H1 (cell line): Measurements from ENCODE around the gene MAFG. TPM values are rescaled to one million over a fixed set of nuclear protein-coding genes. Genes with fewer than 3 reads are reported as not detected.

Source experiments
- CTCF ChIA-PET: fragments of 300-600 bp; sonication (Branson Sonifier 250); formaldehyde crosslinking; loops from one replicate; lab custom pipeline; 2021; ENCODE audit not compliant: partially characterized antibody; lab: Charles Lee
- POLR2A ChIA-PET: fragments of 300-600 bp; sonication (Branson Sonifier 250); formaldehyde crosslinking; loops from one replicate; lab custom pipeline; 2021; ENCODE audit warnings: inconsistent platforms; ENCODE audit not compliant: partially characterized antibody; lab: Charles Lee
- DNase-seq, 2 experiments: peaks; one replicate each; pipeline versions ENCODE4 v3.0.0 to v3.0.0-alpha.2; 2010 to 2022; ENCODE audit warnings: low spot score in 2 of 2, low read depth in 1 of 2, mixed read lengths in 1 of 2
- FAIRE-seq: peaks from 2 replicates; lab custom pipeline; 2011; peaks lifted over from hg19 to GRCh38; lab: Jason Lieb, UNC
- H2AFZ ChIP-seq: 2 replicates; pipeline ENCODE4 v1.8.1; 2012; ENCODE audit warnings: low read length, inconsistent platforms
- H2AK5ac ChIP-seq: 2 replicates; pipeline ENCODE4 v1.6.1; 2013; ENCODE audit warnings: low read depth, low read length
- H2BK120ac ChIP-seq: replicated peaks from 2 replicates; pipeline ENCODE3; 2013; ENCODE audit warnings: low read depth, low read length, inconsistent platforms
- H2BK12ac ChIP-seq: 2 replicates; pipeline ENCODE4 v1.6.1; 2013; ENCODE audit warnings: low read depth, low read length
- H2BK15ac ChIP-seq: 2 replicates; pipeline ENCODE4 v1.6.1; 2013; ENCODE audit warnings: low read length
- H2BK20ac ChIP-seq: 2 replicates; pipeline ENCODE4 v1.6.1; 2013; ENCODE audit warnings: low read length
- H2BK5ac ChIP-seq: 2 replicates; pipeline ENCODE4 v1.6.1; 2013; ENCODE audit warnings: low read depth, low read length
- H3K14ac ChIP-seq: 2 replicates; pipeline ENCODE4 v1.6.1; 2013; ENCODE audit warnings: inconsistent platforms; ENCODE audit not compliant: insufficient read length
- H3K18ac ChIP-seq: 2 replicates; pipeline ENCODE4 v1.6.1; 2013; ENCODE audit warnings: low read length; ENCODE audit errors: extremely low read depth
- H3K23ac ChIP-seq: 2 replicates; pipeline ENCODE4 v1.6.1; 2013; ENCODE audit warnings: inconsistent platforms; ENCODE audit not compliant: insufficient read length
- H3K23me2 ChIP-seq: 2 replicates; pipeline ENCODE4 v1.6.1; 2013; ENCODE audit warnings: low read depth, low read length
- H3K27ac ChIP-seq: 2 replicates; pipeline ENCODE4 v1.6.1; 2011; ENCODE audit warnings: low read depth, low read length, inconsistent platforms
- H3K27me3 ChIP-seq, 4 experiments: replicated peaks in 1 of 4; 1 replicate in 1 of 4; 2 replicates in 3 of 4; pipeline versions ENCODE4 v1.6.1 to v1.8.1; 2011 to 2013; ENCODE audit warnings: low read length in 3 of 4, mild to moderate bottlenecking in 3 of 4, inconsistent platforms in 2 of 4, mixed read lengths in 2 of 4, moderate library complexity in 1 of 4; ENCODE audit not compliant: control insufficient read depth in 3 of 4, insufficient read depth in 3 of 4; ENCODE audit errors: extremely low read depth in 1 of 4
- H3K36me3 ChIP-seq, 4 experiments: 2 replicates each; pipeline versions ENCODE4 v1.6.1 to v1.8.1; 2011 to 2013; ENCODE audit warnings: mild to moderate bottlenecking in 4 of 4, low read length in 3 of 4, moderate library complexity in 2 of 4, control low read depth in 1 of 4, inconsistent platforms in 1 of 4; ENCODE audit not compliant: insufficient read depth in 4 of 4, control insufficient read depth in 2 of 4
- H3K4ac ChIP-seq: replicated peaks from 2 replicates; pipeline ENCODE3; 2013; ENCODE audit warnings: low read length, low read depth, mixed read lengths, inconsistent platforms; ENCODE audit not compliant: insufficient read length
- H3K4me1 ChIP-seq, 4 experiments: replicated peaks in 1 of 4; 1 replicate in 1 of 4; 2 replicates in 3 of 4; pipeline versions ENCODE4 v1.6.1 to v1.8.1; 2011 to 2013; ENCODE audit warnings: low read length in 3 of 4, inconsistent platforms in 2 of 4, mixed read lengths in 1 of 4; ENCODE audit not compliant: insufficient read depth in 4 of 4, control insufficient read depth in 3 of 4
- H3K4me2 ChIP-seq, 2 experiments: 2 replicates each; pipeline versions ENCODE4 v1.6.1 to v1.8.1; 2011 to 2013; ENCODE audit warnings: low read depth in 2 of 2, low read length in 2 of 2, control low read depth in 1 of 2, inconsistent platforms in 1 of 2, mild to moderate bottlenecking in 1 of 2; ENCODE audit not compliant: insufficient read depth in 1 of 2
- H3K4me3 ChIP-seq, 4 experiments: fragments of 200-600, 300-600 bp in 1 of 4; sonication (generic), shearing (Covaris generic), sonication (Bioruptor Twin) in 1 of 4; 2 replicates each; pipeline versions ENCODE4 v1.5.1 to v1.8.1; 2011 to 2016; ENCODE audit warnings: low read length in 4 of 4, low read depth in 3 of 4, control low read depth in 2 of 4, inconsistent platforms in 2 of 4, mild to moderate bottlenecking in 2 of 4, mixed read lengths in 1 of 4, moderate library complexity in 1 of 4; ENCODE audit not compliant: insufficient read depth in 2 of 4; ENCODE audit errors: extremely low read depth in 1 of 4
- H3K56ac ChIP-seq: replicated peaks from 2 replicates; pipeline ENCODE3; 2013; ENCODE audit warnings: low read depth, mild to moderate bottlenecking, mixed read lengths, low read length, inconsistent platforms; ENCODE audit not compliant: insufficient read length
- H3K79me1 ChIP-seq: 2 replicates; pipeline ENCODE4 v1.6.1; 2013; ENCODE audit warnings: low read depth, low read length, control low read depth
- H3K79me2 ChIP-seq, 2 experiments: 2 replicates each; pipeline versions ENCODE4 v1.6.1 to v1.8.1; 2012 to 2013; ENCODE audit warnings: low read length in 2 of 2, mild to moderate bottlenecking in 2 of 2, inconsistent platforms in 1 of 2; ENCODE audit not compliant: insufficient read depth in 2 of 2, control insufficient read depth in 1 of 2
- H3K9ac ChIP-seq, 4 experiments: replicated peaks in 1 of 4; 1 replicate in 1 of 4; 2 replicates in 3 of 4; pipeline versions ENCODE4 v1.6.1 to v1.8.1; 2011 to 2013; ENCODE audit warnings: low read depth in 3 of 4, low read length in 3 of 4, control low read depth in 2 of 4, mild to moderate bottlenecking in 2 of 4, moderate library complexity in 2 of 4, inconsistent platforms in 1 of 4; ENCODE audit errors: extremely low read depth in 1 of 4
- H3K9me3 ChIP-seq, 2 experiments: 2 replicates each; pipeline versions ENCODE4 v1.6.1 to v1.8.1; 2012 to 2013; ENCODE audit warnings: mild to moderate bottlenecking in 2 of 2, moderate library complexity in 2 of 2, control low read depth in 1 of 2, inconsistent platforms in 1 of 2, low read depth in 1 of 2, low read length in 1 of 2, mixed read lengths in 1 of 2; ENCODE audit not compliant: insufficient read depth in 2 of 2
- H4K20me1 ChIP-seq, 2 experiments: replicated peaks in 1 of 2; 2 replicates each; pipeline versions ENCODE3 to v1.8.1; 2011 to 2013; ENCODE audit warnings: inconsistent platforms in 2 of 2, low read length in 2 of 2, mild to moderate bottlenecking in 1 of 2; ENCODE audit not compliant: insufficient read depth in 2 of 2, control insufficient read depth in 1 of 2
- H4K5ac ChIP-seq: 2 replicates; pipeline ENCODE4 v1.6.1; 2013; ENCODE audit warnings: low read length, low read depth, mixed read lengths, inconsistent platforms; ENCODE audit not compliant: insufficient read length
- H4K8ac ChIP-seq: 2 replicates; pipeline ENCODE4 v1.8.0; 2013; ENCODE audit warnings: mild to moderate bottlenecking, moderate library complexity, low read length, inconsistent platforms; ENCODE audit not compliant: insufficient read depth; ENCODE audit errors: extremely low read depth
- H4K91ac ChIP-seq: replicated peaks from 2 replicates; pipeline ENCODE3; 2013; ENCODE audit warnings: low read length, mixed read lengths, inconsistent platforms; ENCODE audit not compliant: insufficient read length
- PHF8 ChIP-seq: fragments of 200-600 bp; sonication (generic); conservative IDR thresholded peaks from 2 replicates; pipeline ENCODE4 v1.7.1; 2012; ENCODE audit warnings: low read depth, mild to moderate bottlenecking, inconsistent platforms, low read length, moderate library complexity
- POLR2A ChIP-seq, 2 experiments: IDR thresholded peaks; 1 replicate in 1 of 2; 2 replicates in 1 of 2; pipeline ENCODE4 v1.6.1; 2011; ENCODE audit warnings: low read depth in 2 of 2, low read length in 2 of 2, mild to moderate bottlenecking in 2 of 2; ENCODE audit errors: control extremely low read depth in 1 of 2
- POLR2AphosphoS5 ChIP-seq: IDR thresholded peaks from 2 replicates; pipeline ENCODE4 v1.6.1; 2011; ENCODE audit warnings: low read depth, low read length
- SRF ChIP-seq: IDR thresholded peaks from 2 replicates; pipeline ENCODE4 v1.6.1; 2011; ENCODE audit warnings: mild to moderate bottlenecking, low read depth, low read length, moderate library complexity
- WGBS, 2 experiments: shearing (Covaris generic) in 1 of 2; methylation state at CpG; one replicate each; pipeline versions ENCODE4 v1.1.6 to v1.1.7; 2013 to 2015; ENCODE audit warnings: low lambda C conversion rate in 2 of 2, mixed read lengths in 2 of 2, inconsistent platforms in 1 of 2, low coverage in 1 of 2, missing lambda C conversion rate in 1 of 2; ENCODE audit not compliant: insufficient replicate concordance in 2 of 2, insufficient coverage in 1 of 2, insufficient read length in 1 of 2; ENCODE audit errors: extremely low coverage in 1 of 2, missing lambda C conversion rate in 1 of 2; 5-methylcytosine and 5-hydroxymethylcytosine counted together
- polyA plus RNA-seq, 7 experiments: library from polyadenylated mRNA; depleted of rRNA in 3 of 7; stranded (reverse) in 5 of 7; unstranded in 2 of 7; fragments of >200 nt in 5 of 7; fragments of 200-250 nt in 2 of 7; gene quantifications; 1 replicate in 5 of 7; 2 replicates in 1 of 7; 4 replicates in 1 of 7; pipeline versions ENCODE4 v1.2.1 to v1.2.3, GENCODE V29; 2011 to 2013; ENCODE audit warnings: missing spikeins in 2 of 7, mixed read lengths in 2 of 7
- total RNA-seq: library from RNA; stranded (reverse); fragmentation: NEBNext Ultra II Directional; extraction: Animal tissue kit (Norgen Biotek cat#: 25700); gene quantifications from 2 replicates; pipeline ENCODE4 v1.2.1, GENCODE V29; 2021
- TF ChIP-seq, protein P1 (sequence below): IDR thresholded peaks from 2 replicates; pipeline ENCODE4 v1.6.1; 2011; ENCODE audit warnings: low read length, improper control_type of control experiment
- TF ChIP-seq, protein P2 (sequence below): IDR thresholded peaks from 2 replicates; pipeline ENCODE4 v1.6.1; 2012; ENCODE audit warnings: low read length, inconsistent platforms
- TF ChIP-seq, protein P3 (sequence below): IDR thresholded peaks from 2 replicates; pipeline ENCODE4 v1.6.1; 2012; ENCODE audit warnings: inconsistent platforms

MAFG gene
- total and polyA plus RNA-seq, 2 of the 8 experiments (the other 6 are each of a cell fraction or from before 2014, with no cell fraction given): 25.5 to 26.9 TPM

DNA sequence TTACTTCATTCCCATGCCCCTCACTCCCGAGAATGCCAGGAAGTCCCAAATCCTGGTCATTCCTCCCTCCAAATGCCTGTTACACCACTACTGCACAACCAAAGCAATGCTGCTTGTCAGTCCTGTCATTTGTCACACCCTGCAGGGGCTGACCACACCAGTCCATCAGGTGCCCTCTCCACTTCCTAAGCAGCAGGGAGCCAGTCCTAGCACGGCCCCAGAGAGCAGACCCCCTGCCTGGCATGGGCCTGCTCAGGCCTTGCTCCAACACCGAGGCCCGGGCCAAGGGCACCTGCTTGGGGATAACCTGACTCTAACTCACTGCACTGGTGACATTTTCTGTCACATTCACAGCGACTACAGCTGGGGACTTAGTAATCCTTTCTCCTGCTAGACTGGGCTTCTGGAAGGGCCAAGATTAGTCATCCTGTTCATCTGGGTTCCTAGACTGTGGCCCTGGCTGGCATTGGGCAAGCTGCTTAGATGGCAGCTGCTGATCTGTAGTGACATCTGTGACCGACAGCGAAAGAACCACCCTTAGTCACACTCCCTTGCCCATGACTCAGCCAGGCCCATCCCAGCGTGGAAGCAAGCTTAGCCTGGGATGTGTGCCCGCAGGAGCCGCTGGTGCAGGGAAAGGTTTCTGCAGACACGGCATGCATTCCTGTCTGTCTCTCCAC lies 41.5 kb downstream of the MAFG start:
- Histone ChIP-seq H3K27ac (no peak overlapping the region), H4K8ac (peak overlapping the region; percentile 45), H4K5ac (no peak overlapping the region), H4K91ac (no peak overlapping the region), H3K79me1 (peaks cover 18% of the 10 kb centered on the region), H3K18ac (no peak overlapping the region), H3K4me2 (no peak overlapping the region), H2BK120ac (no peak overlapping the region), H2AFZ (no peak overlapping the region), H2AK5ac (no peak overlapping the region), H3K36me3 (peaks cover 32 to 65% (median 40%) of the 10 kb centered on the region in 4 experiments), H3K56ac (no peak overlapping the region), H3K23me2 (peaks cover 5% of the 10 kb centered on the region; the same call in 1 of the 2 replicates), H3K79me2 (peaks cover 8 to 35% of the 10 kb centered on the region in 2 experiments), H2BK20ac (no peak overlapping the region), H3K23ac (no peak overlapping the region)
- no peak for DNase-seq
- ChIA-PET POLR2A (interaction anchor here (0.8 to 12.3 kb wide), 13 partner anchors 9 to 181 kb away, joined by 3 to 151 read pairs (median 4); partner anchors contain the start of genes ARHGDIA, CENPX and NPB), CTCF (interaction anchor here (0.6 to 3.9 kb wide), 5 partner anchors 12 to 368 kb away, joined by 4 to 24 read pairs (median 5); partner anchors contain the start of gene ARHGDIA)
- TF ChIP-seq POLR2AphosphoS5: peak; percentile 14
- TF ChIP-seq, protein P1, sequence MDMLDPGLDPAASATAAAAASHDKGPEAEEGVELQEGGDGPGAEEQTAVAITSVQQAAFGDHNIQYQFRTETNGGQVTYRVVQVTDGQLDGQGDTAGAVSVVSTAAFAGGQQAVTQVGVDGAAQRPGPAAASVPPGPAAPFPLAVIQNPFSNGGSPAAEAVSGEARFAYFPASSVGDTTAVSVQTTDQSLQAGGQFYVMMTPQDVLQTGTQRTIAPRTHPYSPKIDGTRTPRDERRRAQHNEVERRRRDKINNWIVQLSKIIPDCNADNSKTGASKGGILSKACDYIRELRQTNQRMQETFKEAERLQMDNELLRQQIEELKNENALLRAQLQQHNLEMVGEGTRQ: no peak
- TF ChIP-seq, protein P2, sequence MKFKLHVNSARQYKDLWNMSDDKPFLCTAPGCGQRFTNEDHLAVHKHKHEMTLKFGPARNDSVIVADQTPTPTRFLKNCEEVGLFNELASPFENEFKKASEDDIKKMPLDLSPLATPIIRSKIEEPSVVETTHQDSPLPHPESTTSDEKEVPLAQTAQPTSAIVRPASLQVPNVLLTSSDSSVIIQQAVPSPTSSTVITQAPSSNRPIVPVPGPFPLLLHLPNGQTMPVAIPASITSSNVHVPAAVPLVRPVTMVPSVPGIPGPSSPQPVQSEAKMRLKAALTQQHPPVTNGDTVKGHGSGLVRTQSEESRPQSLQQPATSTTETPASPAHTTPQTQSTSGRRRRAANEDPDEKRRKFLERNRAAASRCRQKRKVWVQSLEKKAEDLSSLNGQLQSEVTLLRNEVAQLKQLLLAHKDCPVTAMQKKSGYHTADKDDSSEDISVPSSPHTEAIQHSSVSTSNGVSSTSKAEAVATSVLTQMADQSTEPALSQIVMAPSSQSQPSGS: no peak
- no peak for TF ChIP-seq PHF8
- TF ChIP-seq SRF: no peak
- TF ChIP-seq POLR2A (IDR thresholded peaks at IDR 0.05; ENCODE audit: control extremely low read depth in 1 of 2, low read depth in 2 of 2, low read length in 2 of 2): peak; percentile 48 to 64
- TF ChIP-seq, protein P3, sequence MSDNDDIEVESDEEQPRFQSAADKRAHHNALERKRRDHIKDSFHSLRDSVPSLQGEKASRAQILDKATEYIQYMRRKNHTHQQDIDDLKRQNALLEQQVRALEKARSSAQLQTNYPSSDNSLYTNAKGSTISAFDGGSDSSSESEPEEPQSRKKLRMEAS: no peak
- TF ChIP-seq, all 59 proteins: peak for 2
- Histone ChIP-seq H3K4me1 (peaks cover 0 to 3% (median 2%) of the 10 kb centered on the region in 4 experiments; a peak in 5 of 7 replicates), H2BK12ac (no peak overlapping the region), H2BK15ac (no peak overlapping the region), H3K27me3 (no peaks in the 10 kb centered on the region), H3K14ac (no peak overlapping the region), H3K9me3 (no peaks in the 10 kb centered on the region), H3K4ac (no peak overlapping the region), H3K9ac (peak overlapping the region in 1 of 4 experiments; percentile 11; a peak in 1 of 7 replicates), H3K4me3 (no peak overlapping the region), H2BK5ac (no peak overlapping the region; the same call in 1 of the 2 replicates), H4K20me1 (peaks cover 19 to 27% of the 10 kb centered on the region in 2 experiments)
- WGBS, 2 experiments: 93% methylated on average over 11 of the region's 11 CpGs; no CpG with 5 or more reads in 1 of the 2 experiments
- no peak for FAIRE-seq
